ENCODE measurements around the gene DNAJC10.
"Not testable (repeated sequence)": the region's sequence is repeated elsewhere in the genome, so short reads cannot be mapped to it uniquely, and the experiment has no call there.

Gene DNAJC10

GRCh38 chr2:182680837-182681236 is 35.2 kb upstream of the DNAJC10 start:
- Histone ChIP-seq H3K9me3 (ENCODE audit: severe bottlenecking) (no peaks in the 10 kb centered on the region), H3K27ac (no peak overlapping the region), H3K27me3 (ENCODE audit: insufficient read depth, low read depth, severe bottlenecking) (no peaks in the 10 kb centered on the region), H3K4me3 (ENCODE audit: low read depth, low read length) (no peak overlapping the region), H3K36me3 (no peaks in the 10 kb centered on the region)
- TF ChIP-seq CTCF (IDR thresholded peaks at IDR 0.05; ENCODE audit: low read depth, low read length), result no peak
- no peak for DNase-seq

- Histone ChIP-seq H3K27me3 (ENCODE audit: insufficient read depth, low read depth, severe bottlenecking) (no peaks in the 10 kb centered on the region), H3K36me3 (no peaks in the 10 kb centered on the region), H3K9me3 (ENCODE audit: severe bottlenecking) (no peaks in the 10 kb centered on the region), H3K27ac (no peak overlapping the region), H3K4me3 (ENCODE audit: low read depth, low read length) (no peak overlapping the region)
- DNase-seq, result no peak
- TF ChIP-seq CTCF (IDR thresholded peaks at IDR 0.05; ENCODE audit: low read depth, low read length), result no peak
These were observed 33.8 kb upstream of the DNAJC10 start for GRCh38 chr2:182682210-182682609.

GRCh38 chr2:182685559-182685958 is 30.5 kb upstream of the DNAJC10 start:
- Histone ChIP-seq H3K27me3 (ENCODE audit: insufficient read depth, low read depth, severe bottlenecking) (no peaks in the 10 kb centered on the region), H3K27ac (no peak overlapping the region), H3K9me3 (ENCODE audit: severe bottlenecking) (no peaks in the 10 kb centered on the region), H3K36me3 (no peaks in the 10 kb centered on the region), H3K4me3 (ENCODE audit: low read depth, low read length) (no peak overlapping the region)
- no peak for DNase-seq
- TF ChIP-seq CTCF (IDR thresholded peaks at IDR 0.05; ENCODE audit: low read depth, low read length), result no peak

GRCh38 chr2:182686763-182687162 is 29.3 kb upstream of the DNAJC10 start:
- not testable (repeated sequence) for H3K36me3 ChIP-seq; H3K27ac ChIP-seq; H3K9me3 ChIP-seq (ENCODE audit: severe bottlenecking); H3K27me3 ChIP-seq (ENCODE audit: insufficient read depth, low read depth, severe bottlenecking); DNase-seq; H3K4me3 ChIP-seq (ENCODE audit: low read depth, low read length)

- Histone ChIP-seq H3K4me3 (ENCODE audit: low read depth, low read length) (no peak overlapping the region), H3K27me3 (ENCODE audit: insufficient read depth, low read depth, severe bottlenecking) (no peaks in the 10 kb centered on the region), H3K27ac (no peak overlapping the region), H3K9me3 (ENCODE audit: severe bottlenecking) (no peaks in the 10 kb centered on the region), H3K36me3 (no peaks in the 10 kb centered on the region)
- DNase-seq, result no peak
- TF ChIP-seq CTCF (IDR thresholded peaks at IDR 0.05; ENCODE audit: low read depth, low read length), result no peak
These were observed 21.9 kb upstream of the DNAJC10 start for GRCh38 chr2:182694189-182694588.

- H3K9me3 ChIP-seq (ENCODE audit: severe bottlenecking), result no peaks in the 10 kb centered on the region
- H3K27me3 ChIP-seq (ENCODE audit: insufficient read depth, low read depth, severe bottlenecking), result no peaks in the 10 kb centered on the region
- H3K4me3 ChIP-seq (ENCODE audit: low read depth, low read length), result no peak overlapping the region
- no peak for TF ChIP-seq CTCF (IDR thresholded peaks at IDR 0.05; ENCODE audit: low read depth, low read length)
- DNase-seq, result no peak
- H3K27ac ChIP-seq, result no peak overlapping the region
- H3K36me3 ChIP-seq, result no peaks in the 10 kb centered on the region
These were observed 20.3 kb upstream of the DNAJC10 start for GRCh38 chr2:182695776-182696175.
